Panc1 (cell line): Measurements from ENCODE around the gene CABP4. TPM values are rescaled to one million over a fixed set of nuclear protein-coding genes. Genes with fewer than 3 reads are reported as not detected.
A peak's percentile ranks its signal among the peaks of the same experiment; 100 is the strongest.

Experiments
- ATAC-seq: fragments of 200-7000 bp; cut with Tn5 transposase; 2 replicates; pipeline ENCODE4 v1.9.1; 2020; ENCODE audit warnings: mild to moderate bottlenecking, moderate library complexity
- BruUV-seq: library from RNA; stranded (reverse); fragments of 400-500 nt; replicated peaks from 2 replicates; lab custom pipeline; 2021; lab: Mats Ljungman, UMichigan
- CTCF ChIA-PET: fragments of 300-600 bp; sonication (Branson Sonifier 250); formaldehyde crosslinking; loops from one replicate; lab custom pipeline; 2022; ENCODE audit warnings: antibody characterized with exemption; lab: Charles Lee
- POLR2A ChIA-PET: fragments of 300-600 bp; sonication (Branson Sonifier 250); formaldehyde crosslinking; loops from one replicate; lab custom pipeline; 2022; ENCODE audit warnings: antibody characterized with exemption; lab: Charles Lee
- DNase-seq: peaks from one replicate; pipeline ENCODE4 v3.0.0-alpha.2; 2010; ENCODE audit warnings: low read depth, low spot score
- H3K27ac ChIP-seq: 2 replicates; pipeline ENCODE4 v1.5.1; 2011; ENCODE audit warnings: mild to moderate bottlenecking, low read length, inconsistent platforms
- H3K27me3 ChIP-seq: fragments of 200-500 bp; sonication (Bioruptor generic); 2 replicates; pipeline ENCODE4 v1.6.0; 2014; ENCODE audit warnings: low read length, inconsistent platforms; ENCODE audit not compliant: control insufficient read depth, insufficient read depth
- H3K36me3 ChIP-seq: fragments of 200-500 bp; sonication (Bioruptor generic); 2 replicates; pipeline ENCODE4 v1.5.1; 2014; ENCODE audit warnings: inconsistent platforms, mild to moderate bottlenecking, low read length, moderate library complexity; ENCODE audit not compliant: control insufficient read depth, insufficient read depth
- H3K4me1 ChIP-seq: 2 replicates; pipeline ENCODE4 v1.5.1; 2011; ENCODE audit warnings: inconsistent platforms, mild to moderate bottlenecking, low read length, moderate library complexity; ENCODE audit not compliant: control insufficient read depth, insufficient read depth
- H3K4me3 ChIP-seq, 2 experiments: 2 replicates each; pipeline ENCODE4 v1.5.1; 2011 to 2012; ENCODE audit warnings: low read depth in 2 of 2, low read length in 2 of 2, mild to moderate bottlenecking in 2 of 2, inconsistent platforms in 1 of 2, moderate library complexity in 1 of 2
- H3K9me3 ChIP-seq: fragments of 200-500 bp; sonication (Bioruptor generic); 2 replicates; pipeline ENCODE4 v1.5.1; 2014; ENCODE audit warnings: low read depth, mild to moderate bottlenecking, inconsistent platforms, low read length, moderate library complexity; ENCODE audit not compliant: control insufficient read depth, insufficient read depth
- POLR2AphosphoS5 ChIP-seq: IDR thresholded peaks from 2 replicates; pipeline ENCODE4 v1.6.1; 2012; ENCODE audit warnings: mild to moderate bottlenecking, low read depth, low read length, moderate library complexity
- SIN3A ChIP-seq: IDR thresholded peaks from 2 replicates; pipeline ENCODE4 v1.6.1; 2012; ENCODE audit warnings: low read depth, mild to moderate bottlenecking, low read length, moderate library complexity, borderline replicate concordance; ENCODE audit not compliant: insufficient read depth
- TCF7L2 ChIP-seq: IDR thresholded peaks from 2 replicates; pipeline ENCODE4 v1.6.1; 2011; ENCODE audit warnings: mild to moderate bottlenecking, low read depth, low read length, inconsistent platforms
- in situ Hi-C: cut with HindIII; loops from 2 replicates; pipeline ENCODE4 v1.10.0; 2016; ENCODE audit warnings: low sequenced_read_pairs, low pct_unique_long_range_greater_than_20kb
- intact Hi-C: fragments of 100-400 bp; cut with micrococcal nuclease; formaldehyde crosslinking; loops from one replicate; pipeline ENCODE4 v1.10.0; 2022; ENCODE audit not compliant: unreplicated experiment
- total RNA-seq: library from RNA; stranded (reverse); gene quantifications from one replicate; pipeline ENCODE4 v1.2.1, GENCODE V29; 2021; ENCODE audit not compliant: unreplicated experiment
- TF ChIP-seq, protein P1 (sequence below): fragments of 450-650 bp; IDR thresholded peaks from 2 replicates; pipeline ENCODE4 v1.5.1; 2017; ENCODE audit warnings: mild to moderate bottlenecking
- TF ChIP-seq, protein P2 (sequence below), 2 experiments: IDR thresholded peaks; 2 replicates each; pipeline ENCODE4 v1.6.1; 2011 to 2012; ENCODE audit warnings: low read depth in 2 of 2, control low read depth in 1 of 2, low read length in 1 of 2, mild to moderate bottlenecking in 1 of 2, moderate library complexity in 1 of 2; ENCODE audit not compliant: insufficient read depth in 1 of 2

Gene CABP4
- total RNA-seq, 1 experiment from 2014 or later, result not detected

DNA sequence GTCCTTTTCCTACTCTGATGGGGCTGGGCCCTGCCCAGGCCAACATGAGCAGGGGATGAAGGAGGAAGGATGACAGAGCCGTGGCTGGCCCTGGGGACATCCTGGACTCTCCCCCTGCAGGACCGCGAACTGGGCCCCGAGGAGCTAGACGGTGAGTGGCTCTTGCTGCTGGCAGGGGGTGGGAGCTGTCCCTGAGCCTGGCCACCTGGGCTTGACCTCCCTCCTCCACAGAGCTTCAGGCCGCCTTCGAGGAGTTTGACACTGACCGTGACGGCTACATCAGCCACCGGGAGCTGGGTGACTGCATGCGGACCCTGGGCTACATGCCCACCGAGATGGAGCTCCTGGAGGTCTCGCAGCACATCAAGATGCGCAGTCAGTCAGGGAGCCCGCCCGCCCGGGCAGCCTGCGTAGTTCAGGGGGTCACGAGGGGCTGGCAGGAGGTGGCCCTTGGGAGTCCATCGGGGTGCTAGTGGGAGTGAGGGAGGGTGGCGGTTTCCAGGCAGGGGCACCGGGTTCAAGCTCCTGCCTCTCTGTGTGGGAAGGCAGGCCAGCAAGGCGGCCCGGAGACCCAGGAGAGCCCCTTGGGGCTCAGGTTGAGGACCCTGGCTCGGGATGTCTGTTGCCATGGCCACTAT lies 1.0 kb downstream of the CABP4 start:
- Histone ChIP-seq H3K9me3 (no peaks in the 10 kb centered on the region), H3K4me3 (no peak overlapping the region), H3K36me3 (no peaks in the 10 kb centered on the region), H3K4me1 (no peaks in the 10 kb centered on the region), H3K27ac (no peak overlapping the region), H3K27me3 (no peaks in the 10 kb centered on the region)
- in situ Hi-C loops, result no loop called here
- ChIA-PET POLR2A (no interaction called here), CTCF (interaction anchor here (0.6 kb wide), 1 partner anchor 54 kb away, joined by 3 read pairs; the partner anchor contains the start of gene PPP1CA)
- DNase-seq, result no peak
- TF ChIP-seq SIN3A (no peak), POLR2AphosphoS5 (no peak), TCF7L2 (no peak)
- TF ChIP-seq, protein P1, sequence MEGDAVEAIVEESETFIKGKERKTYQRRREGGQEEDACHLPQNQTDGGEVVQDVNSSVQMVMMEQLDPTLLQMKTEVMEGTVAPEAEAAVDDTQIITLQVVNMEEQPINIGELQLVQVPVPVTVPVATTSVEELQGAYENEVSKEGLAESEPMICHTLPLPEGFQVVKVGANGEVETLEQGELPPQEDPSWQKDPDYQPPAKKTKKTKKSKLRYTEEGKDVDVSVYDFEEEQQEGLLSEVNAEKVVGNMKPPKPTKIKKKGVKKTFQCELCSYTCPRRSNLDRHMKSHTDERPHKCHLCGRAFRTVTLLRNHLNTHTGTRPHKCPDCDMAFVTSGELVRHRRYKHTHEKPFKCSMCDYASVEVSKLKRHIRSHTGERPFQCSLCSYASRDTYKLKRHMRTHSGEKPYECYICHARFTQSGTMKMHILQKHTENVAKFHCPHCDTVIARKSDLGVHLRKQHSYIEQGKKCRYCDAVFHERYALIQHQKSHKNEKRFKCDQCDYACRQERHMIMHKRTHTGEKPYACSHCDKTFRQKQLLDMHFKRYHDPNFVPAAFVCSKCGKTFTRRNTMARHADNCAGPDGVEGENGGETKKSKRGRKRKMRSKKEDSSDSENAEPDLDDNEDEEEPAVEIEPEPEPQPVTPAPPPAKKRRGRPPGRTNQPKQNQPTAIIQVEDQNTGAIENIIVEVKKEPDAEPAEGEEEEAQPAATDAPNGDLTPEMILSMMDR, result no peak
- TF ChIP-seq, protein P2, sequence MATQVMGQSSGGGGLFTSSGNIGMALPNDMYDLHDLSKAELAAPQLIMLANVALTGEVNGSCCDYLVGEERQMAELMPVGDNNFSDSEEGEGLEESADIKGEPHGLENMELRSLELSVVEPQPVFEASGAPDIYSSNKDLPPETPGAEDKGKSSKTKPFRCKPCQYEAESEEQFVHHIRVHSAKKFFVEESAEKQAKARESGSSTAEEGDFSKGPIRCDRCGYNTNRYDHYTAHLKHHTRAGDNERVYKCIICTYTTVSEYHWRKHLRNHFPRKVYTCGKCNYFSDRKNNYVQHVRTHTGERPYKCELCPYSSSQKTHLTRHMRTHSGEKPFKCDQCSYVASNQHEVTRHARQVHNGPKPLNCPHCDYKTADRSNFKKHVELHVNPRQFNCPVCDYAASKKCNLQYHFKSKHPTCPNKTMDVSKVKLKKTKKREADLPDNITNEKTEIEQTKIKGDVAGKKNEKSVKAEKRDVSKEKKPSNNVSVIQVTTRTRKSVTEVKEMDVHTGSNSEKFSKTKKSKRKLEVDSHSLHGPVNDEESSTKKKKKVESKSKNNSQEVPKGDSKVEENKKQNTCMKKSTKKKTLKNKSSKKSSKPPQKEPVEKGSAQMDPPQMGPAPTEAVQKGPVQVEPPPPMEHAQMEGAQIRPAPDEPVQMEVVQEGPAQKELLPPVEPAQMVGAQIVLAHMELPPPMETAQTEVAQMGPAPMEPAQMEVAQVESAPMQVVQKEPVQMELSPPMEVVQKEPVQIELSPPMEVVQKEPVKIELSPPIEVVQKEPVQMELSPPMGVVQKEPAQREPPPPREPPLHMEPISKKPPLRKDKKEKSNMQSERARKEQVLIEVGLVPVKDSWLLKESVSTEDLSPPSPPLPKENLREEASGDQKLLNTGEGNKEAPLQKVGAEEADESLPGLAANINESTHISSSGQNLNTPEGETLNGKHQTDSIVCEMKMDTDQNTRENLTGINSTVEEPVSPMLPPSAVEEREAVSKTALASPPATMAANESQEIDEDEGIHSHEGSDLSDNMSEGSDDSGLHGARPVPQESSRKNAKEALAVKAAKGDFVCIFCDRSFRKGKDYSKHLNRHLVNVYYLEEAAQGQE (IDR thresholded peaks at IDR 0.05; ENCODE audit: insufficient read depth in 1 of 2, low read depth in 2 of 2, low read length in 1 of 2), result no peak
- no TSS peak for BruUV-seq
- intact Hi-C loops, result no loop called here
- peak; percentile 37 for ATAC-seq

GRCh38 chr11:67457453-67457852 lies 2.3 kb downstream of the CABP4 start:
- ChIA-PET CTCF (no interaction called here), POLR2A (no interaction called here)
- Histone ChIP-seq H3K4me1 (no peaks in the 10 kb centered on the region), H3K4me3 (no peak overlapping the region), H3K9me3 (no peaks in the 10 kb centered on the region), H3K27me3 (no peaks in the 10 kb centered on the region), H3K36me3 (no peaks in the 10 kb centered on the region), H3K27ac (no peak overlapping the region)
- DNase-seq, result no peak
- intact Hi-C loops (no loop called here), in situ Hi-C loops (no loop called here)
- BruUV-seq, result no TSS peak
- TF ChIP-seq, protein P1, result no peak
- TF ChIP-seq, protein P2 (IDR thresholded peaks at IDR 0.05; ENCODE audit: insufficient read depth in 1 of 2, low read depth in 2 of 2, low read length in 1 of 2), result no peak
- no peak for TF ChIP-seq POLR2AphosphoS5
- TF ChIP-seq TCF7L2, result no peak
- no peak for TF ChIP-seq SIN3A
- no peak for ATAC-seq
